HepG2 (cell line): ENCODE results near the gene MYL9. TPM values are rescaled to one million over a fixed set of nuclear protein-coding genes. Genes with fewer than 3 reads are reported as not detected.

Experiments used
- ATRX ChIP-seq: sonication (generic); formaldehyde crosslinking; IDR thresholded peaks from 2 replicates; pipeline ENCODE4 v1.4.0; 2020; ENCODE audit warnings: missing genetic modification reagents, borderline replicate concordance
- GMEB2 ChIP-seq: IDR thresholded peaks from 2 replicates; pipeline ENCODE4 v1.6.1; 2016; ENCODE audit warnings: missing biosample characterization, missing genetic modification reagents, low read depth
- MEIS2 ChIP-seq: sonication (generic); formaldehyde crosslinking; IDR thresholded peaks from 2 replicates; pipeline ENCODE4 v1.9.0; 2021; ENCODE audit warnings: mild to moderate bottlenecking, missing genetic modification reagents
- MTA3 ChIP-seq: sonication (generic); formaldehyde crosslinking; IDR thresholded peaks from 2 replicates; pipeline ENCODE4 v1.4.0; 2020; ENCODE audit warnings: missing genetic modification reagents
- PITX1 ChIP-seq: sonication (generic); formaldehyde crosslinking; IDR thresholded peaks from 2 replicates; pipeline ENCODE4 v1.5.1; 2020; ENCODE audit warnings: mild to moderate bottlenecking, missing genetic modification reagents
- RBAK ChIP-seq: sonication (generic); formaldehyde crosslinking; IDR thresholded peaks from 2 replicates; pipeline ENCODE4 v1.5.1; 2020; ENCODE audit warnings: mild to moderate bottlenecking, missing genetic modification reagents
- RBFOX2 ChIP-seq: fragments of 200-400 bp; formaldehyde crosslinking; IDR thresholded peaks from 2 replicates; pipeline ENCODE4 v1.6.1; 2017; ENCODE audit warnings: low read depth, mild to moderate bottlenecking, low read length
- RFX5 ChIP-seq: IDR thresholded peaks from 2 replicates; pipeline ENCODE4 v1.6.1; 2011; ENCODE audit warnings: low read depth, low read length, improper control_type of control experiment
- SP1 ChIP-seq, 2 experiments: fragments of 450-650 bp in 1 of 2; sonication (generic) in 1 of 2; formaldehyde crosslinking in 1 of 2; IDR thresholded peaks; 2 replicates each; pipeline versions ENCODE4 v1.4.0 to v1.6.1; 2016 to 2020; ENCODE audit warnings: missing genetic modification reagents in 1 of 2
- TAF15 ChIP-seq: fragments of 200-400 bp; formaldehyde crosslinking; IDR thresholded peaks from one replicate; pipeline ENCODE4 v1.6.1; 2018; ENCODE audit warnings: mild to moderate bottlenecking, low read depth, low read length; ENCODE audit not compliant: poor library complexity, severe bottlenecking
- TOPORS ChIP-seq: sonication (generic); formaldehyde crosslinking; IDR thresholded peaks from 2 replicates; pipeline ENCODE4 v1.8.0; 2023; ENCODE audit warnings: mild to moderate bottlenecking, missing genetic modification reagents
- ZBTB33 ChIP-seq: sonication (generic); formaldehyde crosslinking; IDR thresholded peaks from 2 replicates; pipeline ENCODE4 v1.4.0; 2020; ENCODE audit warnings: missing genetic modification reagents
- ZBTB34 ChIP-seq: sonication (generic); formaldehyde crosslinking; IDR thresholded peaks from 2 replicates; pipeline ENCODE4 v1.8.0; 2022; ENCODE audit warnings: mild to moderate bottlenecking, missing genetic modification reagents
- ZNF260 ChIP-seq: sonication (generic); formaldehyde crosslinking; IDR thresholded peaks from 2 replicates; pipeline ENCODE4 v1.4.0; 2020; ENCODE audit warnings: missing genetic modification reagents, low read depth, mild to moderate bottlenecking, borderline replicate concordance
- ZNF556 ChIP-seq: sonication (generic); formaldehyde crosslinking; IDR thresholded peaks from 2 replicates; pipeline ENCODE4 v1.4.0; 2020; ENCODE audit warnings: mild to moderate bottlenecking, missing genetic modification reagents, borderline replicate concordance
- ZNF574 ChIP-seq: sonication (generic); formaldehyde crosslinking; IDR thresholded peaks from 2 replicates; pipeline ENCODE4 v1.4.0; 2020; ENCODE audit warnings: missing genetic modification reagents
- polyA plus RNA-seq, 8 experiments: library from polyadenylated mRNA; depleted of rRNA in 3 of 8; stranded (reverse) in 7 of 8; unstranded in 1 of 8; fragments of >200 nt; fragmentation: Illumina TruSeq in 4 of 8; extraction: Trizol in 4 of 8; gene quantifications; 2 replicates each; pipeline versions ENCODE4 v1.2.1 to v1.2.3, GENCODE V29; 2011 to 2016; ENCODE audit warnings: low read depth in 4 of 8, missing spikeins in 1 of 8, mixed read lengths in 1 of 8; ENCODE audit not compliant: insufficient read depth in 1 of 8
- total RNA-seq, 5 experiments: library from RNA; depleted of rRNA; stranded (reverse); fragments of >200 nt; fragmentation: Illumina TruSeq; extraction: Trizol; gene quantifications; 2 replicates each; pipeline ENCODE4 v1.2.3, GENCODE V29; 2016; ENCODE audit warnings: low read depth in 1 of 5

Gene MYL9
- total and polyA plus RNA-seq, 2 of the 13 experiments (the other 11 are each of a cell fraction or from before 2014, with no cell fraction given) = 0.87 to 2.2 TPM

- no peak for TF ChIP-seq GMEB2 (CRISPR knock-in tag)
- no peak for TF ChIP-seq TAF15
- TF ChIP-seq RFX5 = no peak
- TF ChIP-seq RBFOX2 = no peak
- TF ChIP-seq PITX1 (CRISPR knock-in tag) = no peak
- TF ChIP-seq ZBTB34 (CRISPR knock-in tag) = no peak
- no peak for TF ChIP-seq TOPORS (CRISPR knock-in tag)
- TF ChIP-seq ATRX (CRISPR knock-in tag) = no peak
- no peak for TF ChIP-seq ZNF260
- TF ChIP-seq MTA3 (CRISPR knock-in tag) = no peak
- TF ChIP-seq ZNF556 = no peak
- peak; percentile 91 for TF ChIP-seq ZBTB33 (CRISPR knock-in tag)
- TF ChIP-seq RBAK (CRISPR knock-in tag) = no peak
- peak; percentile 85 for TF ChIP-seq ZNF574 (CRISPR knock-in tag)
- TF ChIP-seq MEIS2 (CRISPR knock-in tag) = no peak
- no peak for TF ChIP-seq SP1 (IDR thresholded peaks at IDR 0.05)
- TF ChIP-seq SP1 (CRISPR knock-in tag; IDR thresholded peaks at IDR 0.05) = no peak
Observed at GRCh38 chr20:36591854-36592641, 50.7 kb downstream of the MYL9 start (continued).
